ENCODE results near the gene KCTD10.
"Not testable (repeated sequence)": the region's sequence is repeated elsewhere in the genome, so short reads cannot be mapped to it uniquely, and the experiment has no call there.

Gene KCTD10

GRCh38 chr12:109493938-109494337 is 16.8 kb upstream of the KCTD10 start:
- no peak for DNase-seq

GRCh38 chr12:109493090-109493489 is 16.0 kb upstream of the KCTD10 start:
- DNase-seq: no peak

GRCh38 chr12:109492371-109492770 is 15.3 kb upstream of the KCTD10 start:
- DNase-seq: no peak

DNA sequence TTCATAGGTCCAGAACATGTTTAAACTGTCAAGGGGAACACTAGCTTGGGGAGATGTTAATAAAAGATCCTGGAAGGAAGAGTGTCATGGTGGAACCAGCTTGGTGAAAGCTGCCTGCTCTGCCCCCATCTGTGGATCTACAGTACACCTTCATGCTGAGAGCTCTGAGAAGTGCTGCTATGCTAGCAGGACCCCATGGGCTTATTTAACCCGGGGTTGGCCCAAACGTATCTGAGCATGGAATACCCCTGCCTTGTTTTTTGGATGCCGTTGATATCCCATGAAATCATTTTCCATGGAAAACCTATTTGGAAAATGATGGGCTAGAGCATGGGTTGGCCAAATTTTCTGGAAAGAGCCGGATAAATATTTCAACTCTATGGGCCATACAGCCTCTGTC is 14.6 kb upstream of the KCTD10 start:
- no peak for DNase-seq

GRCh38 chr12:109489955-109490565 is 13.0 kb upstream of the KCTD10 start:
- DNase-seq: no peak

DNA sequence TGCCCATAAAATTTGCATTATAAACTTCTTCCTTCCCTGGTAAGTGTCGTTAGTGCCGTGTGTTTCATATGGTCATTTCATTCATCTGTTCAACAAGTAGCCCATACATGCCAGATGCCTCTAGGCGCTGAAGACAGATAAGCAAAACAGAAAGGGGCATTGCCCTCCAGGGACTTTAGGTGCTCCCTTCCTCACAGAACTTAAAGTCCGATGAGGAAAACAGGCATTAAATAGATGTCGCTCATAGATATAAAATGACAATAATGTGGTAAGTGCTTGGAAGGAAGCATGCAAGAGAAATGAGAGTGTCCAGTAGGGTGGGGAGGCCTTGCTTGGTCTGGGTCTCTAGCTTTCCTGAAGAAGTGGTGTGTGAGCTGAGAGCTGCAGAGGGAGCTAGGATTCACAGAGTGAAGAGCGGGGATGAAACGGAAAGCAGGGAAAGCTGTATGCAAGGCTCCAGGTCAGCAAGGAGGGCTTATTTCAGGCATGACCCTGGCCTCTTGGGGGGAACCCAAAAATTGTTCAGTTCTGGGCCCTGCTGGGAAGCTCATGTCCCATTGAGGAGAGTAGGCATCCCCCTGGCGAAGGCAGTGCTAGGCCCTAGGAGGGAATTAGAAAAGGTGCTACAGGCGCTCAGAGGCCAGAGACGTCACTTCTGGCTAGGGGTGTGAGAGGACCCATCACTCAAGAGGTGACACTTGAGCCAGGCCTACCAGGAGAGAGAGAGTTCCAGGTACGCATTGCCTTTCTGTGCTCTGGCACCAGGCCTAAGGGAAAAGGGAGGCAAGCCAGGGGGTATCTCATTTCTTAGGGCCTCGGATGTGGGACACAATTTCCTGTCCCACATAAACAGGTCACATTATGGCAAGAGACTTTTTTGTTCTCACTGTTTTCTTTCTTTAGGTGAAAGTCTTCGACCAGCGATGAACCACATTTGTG is 12.2 kb upstream of the KCTD10 start:
- DNase-seq: no peak

- DNase-seq: no peak
Measured at GRCh38 chr12:109488051-109488665, 11.1 kb upstream of the KCTD10 start.

DNA sequence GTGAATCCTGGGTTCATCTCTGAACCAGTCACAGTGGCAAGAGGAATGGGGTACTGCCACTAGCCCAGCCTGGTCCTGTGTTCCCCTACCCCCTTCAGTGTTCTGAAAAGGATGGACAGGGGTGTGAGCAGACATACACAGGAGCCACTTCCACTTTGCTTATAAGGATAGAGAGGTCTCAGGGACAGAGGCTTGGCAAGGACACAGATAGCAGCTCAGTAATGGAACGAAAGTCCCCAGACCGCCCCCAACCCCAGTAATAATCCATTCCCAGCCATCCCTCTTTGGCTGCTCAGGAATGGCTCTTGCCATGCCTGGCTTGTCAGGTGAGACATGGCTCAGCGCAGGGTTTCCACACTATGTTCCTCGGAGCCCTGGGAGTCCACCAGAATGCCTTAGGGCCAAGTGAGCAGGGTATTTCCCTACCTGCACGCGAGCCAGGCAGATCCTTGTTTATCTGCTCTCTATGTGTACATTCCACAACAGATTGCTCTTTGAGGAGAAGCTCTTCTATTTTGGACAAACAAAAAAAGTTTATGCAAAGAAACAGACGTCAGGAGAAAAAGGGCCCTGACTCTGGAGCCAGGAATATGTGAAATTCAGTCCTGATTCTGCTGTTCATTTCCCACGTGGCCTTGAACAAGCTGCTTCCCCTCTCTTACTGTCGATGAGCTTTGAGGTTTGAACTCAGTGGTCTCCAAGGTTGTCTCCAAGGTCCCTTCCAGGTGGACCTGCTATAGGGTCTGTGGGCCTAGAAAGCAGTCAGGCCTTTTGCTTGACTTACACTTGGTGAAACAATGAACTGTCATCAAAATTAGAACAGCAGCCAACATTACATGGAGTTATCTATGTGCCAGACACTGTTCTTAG is 10.3 kb upstream of the KCTD10 start:
- no peak for DNase-seq

- DNase-seq: no peak
Measured at GRCh38 chr12:109485201-109485600, 8.1 kb upstream of the KCTD10 start.

- no peak for DNase-seq
Measured at GRCh38 chr12:109483346-109483745, 6.2 kb upstream of the KCTD10 start.

DNA sequence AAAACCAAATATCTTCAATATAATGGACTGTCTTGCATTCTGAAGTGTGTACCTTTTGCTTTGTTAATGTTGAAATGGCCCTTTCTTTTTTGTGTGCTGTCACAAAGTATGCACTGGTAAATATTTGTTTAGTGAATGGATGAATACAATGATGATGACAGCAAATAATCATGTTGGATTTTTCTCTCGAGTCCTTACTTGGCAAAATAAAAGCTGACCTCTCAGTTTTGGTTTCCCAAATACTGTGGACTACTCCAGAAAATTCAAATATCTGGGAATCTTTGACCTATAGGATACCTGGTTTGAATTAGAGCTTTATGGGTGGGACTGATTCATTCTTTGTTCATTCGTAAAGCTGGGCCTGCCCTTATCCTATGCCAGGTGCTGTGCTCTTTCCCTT is 5.8 kb upstream of the KCTD10 start:
- DNase-seq: no peak

DNA sequence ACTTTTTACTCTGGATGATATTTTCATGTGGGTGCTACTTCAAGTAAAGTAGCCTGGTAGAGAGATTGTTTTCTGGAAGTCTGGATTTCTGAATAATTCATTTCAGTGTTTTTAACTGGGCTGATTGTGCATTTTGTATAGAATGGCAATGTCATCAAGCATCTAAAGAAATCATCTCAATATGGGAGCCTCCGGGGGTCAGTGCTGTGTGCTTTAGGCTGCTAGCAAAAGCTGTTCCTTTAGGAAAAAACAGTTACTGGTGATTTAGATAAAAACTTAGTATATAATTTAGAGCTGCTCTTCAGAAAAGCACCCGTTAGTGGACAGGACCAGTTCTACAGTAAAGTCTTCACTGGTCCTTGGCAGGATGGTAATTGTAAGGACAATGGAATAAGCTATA is 5.4 kb upstream of the KCTD10 start:
- no peak for DNase-seq

DNA sequence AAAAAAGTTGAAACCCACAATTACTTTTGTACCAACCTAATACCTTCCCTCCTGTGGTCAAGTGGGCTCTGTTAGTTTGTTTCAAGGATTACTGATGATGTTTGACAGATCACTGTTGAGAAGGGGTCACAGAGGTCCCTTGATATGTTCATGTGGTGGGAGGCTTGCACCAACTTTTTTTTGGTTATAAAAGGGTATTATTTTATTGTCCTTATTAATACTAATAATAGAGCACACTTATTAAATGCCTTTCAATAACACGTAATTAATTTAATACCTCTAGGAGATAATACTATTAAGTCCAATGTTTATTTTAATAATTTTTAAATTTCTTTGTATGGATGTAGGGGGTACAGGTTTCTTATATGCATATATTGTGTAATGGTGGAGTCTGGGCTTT is 4.8 kb upstream of the KCTD10 start:
- no peak for DNase-seq

DNA sequence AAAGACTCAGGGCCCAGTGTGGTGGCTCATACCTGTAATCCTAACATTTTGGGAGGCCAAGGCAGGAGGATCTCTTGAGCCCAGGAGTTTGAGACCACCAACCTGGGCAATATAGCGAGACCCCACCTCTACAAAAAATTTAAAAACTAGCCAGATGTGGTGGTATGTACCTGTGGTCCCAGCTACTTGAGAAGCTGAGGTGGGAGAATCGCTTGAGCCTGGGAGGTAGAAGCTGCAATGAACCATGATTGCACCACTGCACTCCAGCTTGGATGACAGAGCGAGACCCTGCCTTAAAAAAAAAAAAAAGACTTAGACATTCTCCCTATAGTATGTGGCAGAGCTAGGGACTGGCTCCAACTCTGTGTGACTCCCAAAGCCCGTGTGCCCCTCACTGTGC is 3.3 kb upstream of the KCTD10 start:
- no peak for DNase-seq

DNA sequence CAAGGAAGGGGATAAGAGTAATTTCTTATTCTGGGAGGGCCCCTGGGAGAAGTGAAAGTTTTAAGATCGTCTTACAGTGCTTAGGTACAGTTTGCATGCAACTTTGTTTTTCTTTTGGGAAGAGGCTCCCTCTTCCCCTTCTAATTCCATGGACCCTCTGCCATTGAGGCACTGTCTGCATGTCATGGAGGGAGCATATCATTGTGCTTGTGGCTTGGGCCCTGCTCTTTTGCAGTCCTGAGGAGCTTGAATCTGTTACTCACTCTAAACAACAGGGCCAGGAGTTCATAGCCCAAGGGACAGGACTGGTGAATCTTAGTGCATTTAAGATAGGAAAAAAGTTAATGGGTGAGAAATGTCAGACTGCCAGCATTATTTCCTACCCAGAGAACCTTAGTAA is 2.7 kb upstream of the KCTD10 start:
- DNase-seq: no peak

GRCh38 chr12:109477963-109478315 is 839 bp upstream of the KCTD10 start:
- DNase-seq: no peak

DNA sequence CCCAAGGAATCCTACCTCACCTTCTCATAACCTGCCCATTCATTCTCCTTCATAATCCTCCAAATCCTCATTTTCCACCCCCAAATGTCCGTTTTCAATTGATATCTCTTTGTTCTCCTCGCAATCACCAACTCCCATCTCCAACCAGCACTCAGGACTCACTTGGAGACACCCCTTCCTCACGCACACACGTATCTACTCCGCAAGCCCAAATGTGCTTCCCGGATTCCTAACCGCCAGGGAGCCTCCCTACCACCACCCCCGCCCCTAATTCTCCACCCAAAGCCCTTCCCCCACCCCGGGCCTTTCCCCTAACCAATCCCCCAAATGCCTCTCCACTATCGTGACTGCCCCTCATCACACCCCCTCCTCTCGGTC is 304 bp downstream of the KCTD10 start:
- no peak for DNase-seq

DNA sequence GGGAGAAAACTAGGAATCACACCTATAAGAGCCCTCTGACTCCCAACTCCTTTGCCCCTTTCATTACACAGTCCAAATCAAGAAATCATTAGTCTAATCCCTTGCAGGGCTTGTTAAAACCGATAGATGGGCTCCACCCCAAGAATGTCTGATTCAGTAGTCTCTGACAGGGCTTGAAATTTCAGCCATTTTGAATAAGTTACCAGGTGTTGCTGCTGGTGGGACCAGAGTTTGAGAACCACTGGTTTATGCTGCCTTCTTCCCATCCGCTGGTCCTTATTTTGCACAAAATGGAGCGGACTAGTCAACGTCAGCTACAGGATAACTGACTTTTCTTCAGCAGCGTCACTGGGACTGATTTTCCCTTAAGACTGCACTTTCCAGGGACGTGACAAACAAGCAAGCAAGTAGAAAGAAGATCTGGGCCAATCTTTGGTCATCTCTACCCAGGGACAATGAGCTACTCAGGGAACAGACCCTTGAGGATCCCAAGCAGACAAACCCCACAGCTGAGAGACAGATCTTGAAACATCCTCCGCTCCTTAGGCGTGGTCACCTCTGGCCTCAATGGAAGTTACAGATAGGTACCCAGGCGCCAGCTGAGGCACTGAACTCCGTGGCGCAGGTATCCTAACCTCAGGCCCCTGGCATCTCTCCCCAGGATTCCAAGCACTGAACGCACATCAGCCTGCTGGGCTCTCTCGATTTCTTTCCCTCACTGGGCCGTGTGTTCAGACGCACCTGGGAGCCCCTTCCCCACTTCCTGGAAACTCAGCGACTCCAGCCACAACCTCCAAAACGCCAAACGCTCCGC is 900 bp downstream of the KCTD10 start:
- DNase-seq: no peak

DNA sequence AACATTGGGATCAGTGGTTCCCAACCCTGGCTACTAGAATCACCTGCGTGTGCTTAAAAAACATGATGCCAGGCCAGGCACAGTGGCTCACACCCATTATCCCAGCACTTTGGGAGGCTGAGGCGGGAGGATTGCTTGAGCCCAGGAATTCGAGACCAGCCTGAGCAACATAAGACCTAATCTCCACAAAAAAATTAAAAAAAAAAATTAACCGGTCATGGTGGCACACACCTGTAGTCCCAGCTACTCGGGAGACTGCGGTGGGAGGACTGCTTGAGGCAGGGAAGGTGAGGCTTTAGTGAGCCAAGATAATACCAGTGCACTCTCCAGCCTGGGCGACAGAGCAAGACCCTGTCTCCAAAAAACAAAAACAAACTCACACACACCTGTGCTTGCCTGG is 2.0 kb downstream of the KCTD10 start:
- no peak for DNase-seq

GRCh38 chr12:109473526-109474270 is 3.4 kb downstream of the KCTD10 start:
- not testable (repeated sequence) for DNase-seq

DNA sequence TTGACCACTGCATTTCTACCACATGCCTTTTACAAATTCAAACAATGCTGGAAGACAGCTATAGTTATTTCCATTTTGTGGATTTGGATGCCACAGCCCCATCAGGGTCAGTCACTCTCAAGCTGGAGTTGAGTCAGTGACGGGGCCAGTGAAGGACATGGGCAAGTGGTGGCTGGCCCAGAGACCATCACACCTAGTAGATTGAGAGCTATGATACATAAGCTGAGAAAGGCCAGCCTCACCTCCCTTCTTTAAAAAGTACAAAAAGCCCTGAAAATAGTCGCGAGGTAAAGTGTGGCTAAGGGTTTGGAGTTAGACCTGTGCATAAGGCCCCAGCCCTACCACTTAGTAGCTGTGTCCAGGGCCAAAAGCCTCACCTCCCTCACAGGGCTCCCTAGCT is 4.1 kb downstream of the KCTD10 start:
- DNase-seq: no peak

GRCh38 chr12:109469517-109469916 is 7.6 kb downstream of the KCTD10 start:
- DNase-seq: no peak

Data from stimulated activated CD4-positive, alpha-beta T cell treated with anti-CD3 and anti-CD28 coated beads, Interleukin-4, amount 100 ng/mL, for 24 hours (primary cell).